Liver (tissue), 9 donors: Measurements from ENCODE around the gene SPATA1. TPM values are rescaled to one million over a fixed set of nuclear protein-coding genes. Genes with fewer than 3 reads are reported as not detected.

Experiments used
- DNase-seq: peaks from one replicate; pipeline ENCODE4 v3.0.0-alpha.2; 2017; ENCODE audit warnings: low spot score
- H3K27ac ChIP-seq, 2 donors: one replicate each; pipeline ENCODE4 v1.7.0; 2013; ENCODE audit warnings: inconsistent platforms in 2 of 2, low read length in 2 of 2, control low read depth in 1 of 2, low read depth in 1 of 2, mild to moderate bottlenecking in 1 of 2
- H3K27me3 ChIP-seq, 4 donors: one replicate each; pipeline versions ENCODE4 v1.6.1 to v1.7.0; 2013; ENCODE audit warnings: low read length in 3 of 4, inconsistent platforms in 1 of 4, mild to moderate bottlenecking in 1 of 4, moderate library complexity in 1 of 4; ENCODE audit not compliant: control insufficient read depth in 4 of 4, insufficient read depth in 4 of 4
- H3K36me3 ChIP-seq, 4 donors: one replicate each; pipeline versions ENCODE4 v1.6.1 to v1.7.0; 2013; ENCODE audit warnings: low read length in 3 of 4, mild to moderate bottlenecking in 3 of 4, low read depth in 1 of 4, moderate library complexity in 1 of 4; ENCODE audit not compliant: control insufficient read depth in 4 of 4, insufficient read depth in 3 of 4
- H3K4me1 ChIP-seq, 4 donors: one replicate each; pipeline versions ENCODE4 v1.6.1 to v1.7.0; 2013; ENCODE audit warnings: low read length in 3 of 4, mild to moderate bottlenecking in 3 of 4, moderate library complexity in 1 of 4; ENCODE audit not compliant: control insufficient read depth in 4 of 4, insufficient read depth in 4 of 4
- H3K4me3 ChIP-seq, 3 donors: one replicate each; pipeline versions ENCODE4 v1.6.1 to v1.7.0; 2013; ENCODE audit warnings: low read length in 3 of 3, control low read depth in 1 of 3, low read depth in 1 of 3, mild to moderate bottlenecking in 1 of 3
- H3K9ac ChIP-seq, 2 donors: one replicate each; pipeline ENCODE4 v1.7.0; 2013; ENCODE audit warnings: low read length in 2 of 2, mild to moderate bottlenecking in 2 of 2, moderate library complexity in 2 of 2, control low read depth in 1 of 2, low read depth in 1 of 2
- H3K9me3 ChIP-seq, 4 donors: one replicate each; pipeline versions ENCODE4 v1.6.1 to v1.7.0; 2013; ENCODE audit warnings: low read length in 3 of 4; ENCODE audit not compliant: control insufficient read depth in 4 of 4
- ATF3 ChIP-seq: IDR thresholded peaks from 2 replicates; pipeline ENCODE4 v1.6.1; 2016; ENCODE audit warnings: antibody characterized with exemption
- EGR1 ChIP-seq, 2 donors: IDR thresholded peaks; 2 replicates each; pipeline ENCODE4 v1.6.1; 2016 to 2018; ENCODE audit warnings: antibody characterized with exemption in 2 of 2, low read depth in 2 of 2
- FOXA1 ChIP-seq: IDR thresholded peaks from 2 replicates; pipeline ENCODE4 v1.6.1; 2016; ENCODE audit warnings: antibody characterized with exemption
- FOXA2 ChIP-seq: IDR thresholded peaks from 2 replicates; pipeline ENCODE4 v1.6.1; 2016; ENCODE audit warnings: antibody characterized with exemption
- GABPA ChIP-seq, 2 donors: IDR thresholded peaks in 1 of 2; conservative IDR thresholded peaks in 1 of 2; 2 replicates each; pipeline ENCODE4 v1.6.1; 2016; ENCODE audit warnings: antibody characterized with exemption in 2 of 2, mild to moderate bottlenecking in 1 of 2, moderate library complexity in 1 of 2
- HNF4A ChIP-seq, 2 donors: conservative IDR thresholded peaks; 2 replicates each; pipeline ENCODE4 v1.6.1; 2016; ENCODE audit warnings: antibody characterized with exemption in 2 of 2, mild to moderate bottlenecking in 2 of 2
- HNF4G ChIP-seq: IDR thresholded peaks from 2 replicates; pipeline ENCODE4 v1.6.1; 2016; ENCODE audit warnings: antibody characterized with exemption
- JUND ChIP-seq, 2 donors: IDR thresholded peaks; 2 replicates each; pipeline ENCODE4 v1.6.1; 2016; ENCODE audit warnings: antibody characterized with exemption in 2 of 2
- NR2F2 ChIP-seq: IDR thresholded peaks from 2 replicates; pipeline ENCODE4 v1.6.1; 2016; ENCODE audit warnings: antibody characterized with exemption
- RAD21 ChIP-seq, 2 donors: IDR thresholded peaks; 2 replicates each; pipeline ENCODE4 v1.6.1; 2016; ENCODE audit warnings: antibody characterized with exemption in 2 of 2, mild to moderate bottlenecking in 2 of 2
- RXRA ChIP-seq, 2 donors: IDR thresholded peaks; 2 replicates each; pipeline ENCODE4 v1.6.1; 2017 to 2018; ENCODE audit warnings: antibody characterized with exemption in 2 of 2, mild to moderate bottlenecking in 1 of 2
- SP1 ChIP-seq: IDR thresholded peaks from 2 replicates; pipeline ENCODE4 v1.6.1; 2018; ENCODE audit warnings: antibody characterized with exemption, mild to moderate bottlenecking
- TAF1 ChIP-seq: conservative IDR thresholded peaks from 2 replicates; pipeline ENCODE4 v1.6.1; 2016; ENCODE audit warnings: antibody characterized with exemption, mild to moderate bottlenecking
- YY1 ChIP-seq: IDR thresholded peaks from 2 replicates; pipeline ENCODE4 v1.6.1; 2016; ENCODE audit warnings: antibody characterized with exemption, mild to moderate bottlenecking
- WGBS: extraction: QIAGEN DNeasy Blood & Tissue Kit; methylation state at CpG from one replicate; pipeline ENCODE4 v1.1.7; 2013; 5-methylcytosine and 5-hydroxymethylcytosine counted together
- polyA plus RNA-seq, 2 donors: library from polyadenylated mRNA; stranded (reverse) in 1 of 2; unstranded in 1 of 2; fragments of 200-250 nt in 1 of 2; fragments of >200 nt in 1 of 2; fragmentation: Nextera tagmentation in 1 of 2; extraction: Ambion mirVana in 1 of 2; gene quantifications; one replicate each; pipeline versions ENCODE4 v1.2.1 to v1.2.3, GENCODE V29; 2013 to 2015
- total RNA-seq, 2 donors: library from RNA; depleted of rRNA; stranded (reverse); fragments of >200 nt; gene quantifications; one replicate each; pipeline ENCODE4 v1.2.3, GENCODE V29; 2014
- TF ChIP-seq, protein P1 (sequence below): fragments of 150-350 bp; IDR thresholded peaks from 2 replicates; pipeline ENCODE4 v1.5.1; 2017; ENCODE audit warnings: improper control_type of control experiment, low read depth, low read length; ENCODE audit not compliant: missing input control
- TF ChIP-seq, protein P2 (sequence below): IDR thresholded peaks from 2 replicates; pipeline ENCODE4 v1.6.1; 2016; ENCODE audit warnings: antibody characterized with exemption, mild to moderate bottlenecking
- TF ChIP-seq, protein P3 (sequence below): IDR thresholded peaks from 2 replicates; pipeline ENCODE4 v1.6.1; 2016; ENCODE audit warnings: antibody characterized with exemption
- TF ChIP-seq, protein P4 (sequence below): IDR thresholded peaks from 2 replicates; pipeline ENCODE4 v1.6.1; 2016; ENCODE audit warnings: antibody characterized with exemption
- donor health status: healthy.
- donor health status: healthy.
- donor health status: healthy.
- donor health status: healthy.
- donor health status: healthy.

SPATA1 gene
- total and polyA plus RNA-seq, 4 donors: 0.06 to 2.2 (median 0.54) TPM

- Histone ChIP-seq H3K9ac (no peak overlapping the region), H3K4me1 (no peaks in the 10 kb centered on the region), H3K9me3 (no peaks in the 10 kb centered on the region), H3K36me3 (peaks cover 0 to 12% (median 3%) of the 10 kb centered on the region in 4 donors), H3K27ac (no peak overlapping the region), H3K27me3 (no peaks in the 10 kb centered on the region), H3K4me3 (no peak overlapping the region)
- TF ChIP-seq FOXA1: no peak
- TF ChIP-seq NR2F2: no peak
- no peak for DNase-seq
Measured at GRCh38 chr1:84538599-84538998, 32.4 kb downstream of the SPATA1 start.

DNA sequence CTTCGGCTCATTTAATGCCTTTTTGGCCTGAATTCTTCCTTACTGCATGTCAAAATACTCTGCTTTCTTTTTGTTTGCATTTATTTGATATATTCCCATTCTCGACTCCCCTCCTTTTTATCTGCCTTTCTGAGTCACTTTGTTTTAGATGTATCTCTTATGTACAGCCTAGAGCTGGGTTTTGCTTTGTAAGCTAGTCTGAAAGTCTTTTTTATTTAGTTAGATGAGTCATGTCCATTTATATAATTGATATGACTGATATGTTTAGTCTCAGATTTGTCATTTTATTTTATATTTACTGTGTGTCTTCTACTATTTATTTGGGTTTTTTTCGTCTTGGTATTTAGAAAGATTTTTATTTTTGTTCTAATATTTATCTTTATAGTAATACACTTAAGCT is 33.8 kb downstream of the SPATA1 start:
- Histone ChIP-seq H3K36me3 (peaks cover 0 to 12% (median 3%) of the 10 kb centered on the region in 4 donors), H3K4me3 (no peak overlapping the region), H3K27ac (no peak overlapping the region), H3K27me3 (no peaks in the 10 kb centered on the region), H3K4me1 (no peaks in the 10 kb centered on the region), H3K9me3 (no peaks in the 10 kb centered on the region), H3K9ac (no peak overlapping the region)
- no peak for DNase-seq
- 93% methylated on average over 3 of the region's 3 CpGs for WGBS
- TF ChIP-seq FOXA2: no peak
- TF ChIP-seq RAD21 (IDR thresholded peaks at IDR 0.05): no peak
- no peak for TF ChIP-seq RXRA (IDR thresholded peaks at IDR 0.05)
- TF ChIP-seq GABPA (IDR thresholded peaks at IDR 0.05 in 1 of 2, conservative IDR thresholded peaks at IDR 0.05 in 1 of 2): no peak
- no peak for TF ChIP-seq FOXA1
- no peak for TF ChIP-seq YY1
- TF ChIP-seq, protein P1, sequence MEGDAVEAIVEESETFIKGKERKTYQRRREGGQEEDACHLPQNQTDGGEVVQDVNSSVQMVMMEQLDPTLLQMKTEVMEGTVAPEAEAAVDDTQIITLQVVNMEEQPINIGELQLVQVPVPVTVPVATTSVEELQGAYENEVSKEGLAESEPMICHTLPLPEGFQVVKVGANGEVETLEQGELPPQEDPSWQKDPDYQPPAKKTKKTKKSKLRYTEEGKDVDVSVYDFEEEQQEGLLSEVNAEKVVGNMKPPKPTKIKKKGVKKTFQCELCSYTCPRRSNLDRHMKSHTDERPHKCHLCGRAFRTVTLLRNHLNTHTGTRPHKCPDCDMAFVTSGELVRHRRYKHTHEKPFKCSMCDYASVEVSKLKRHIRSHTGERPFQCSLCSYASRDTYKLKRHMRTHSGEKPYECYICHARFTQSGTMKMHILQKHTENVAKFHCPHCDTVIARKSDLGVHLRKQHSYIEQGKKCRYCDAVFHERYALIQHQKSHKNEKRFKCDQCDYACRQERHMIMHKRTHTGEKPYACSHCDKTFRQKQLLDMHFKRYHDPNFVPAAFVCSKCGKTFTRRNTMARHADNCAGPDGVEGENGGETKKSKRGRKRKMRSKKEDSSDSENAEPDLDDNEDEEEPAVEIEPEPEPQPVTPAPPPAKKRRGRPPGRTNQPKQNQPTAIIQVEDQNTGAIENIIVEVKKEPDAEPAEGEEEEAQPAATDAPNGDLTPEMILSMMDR: no peak
- TF ChIP-seq, protein P2, sequence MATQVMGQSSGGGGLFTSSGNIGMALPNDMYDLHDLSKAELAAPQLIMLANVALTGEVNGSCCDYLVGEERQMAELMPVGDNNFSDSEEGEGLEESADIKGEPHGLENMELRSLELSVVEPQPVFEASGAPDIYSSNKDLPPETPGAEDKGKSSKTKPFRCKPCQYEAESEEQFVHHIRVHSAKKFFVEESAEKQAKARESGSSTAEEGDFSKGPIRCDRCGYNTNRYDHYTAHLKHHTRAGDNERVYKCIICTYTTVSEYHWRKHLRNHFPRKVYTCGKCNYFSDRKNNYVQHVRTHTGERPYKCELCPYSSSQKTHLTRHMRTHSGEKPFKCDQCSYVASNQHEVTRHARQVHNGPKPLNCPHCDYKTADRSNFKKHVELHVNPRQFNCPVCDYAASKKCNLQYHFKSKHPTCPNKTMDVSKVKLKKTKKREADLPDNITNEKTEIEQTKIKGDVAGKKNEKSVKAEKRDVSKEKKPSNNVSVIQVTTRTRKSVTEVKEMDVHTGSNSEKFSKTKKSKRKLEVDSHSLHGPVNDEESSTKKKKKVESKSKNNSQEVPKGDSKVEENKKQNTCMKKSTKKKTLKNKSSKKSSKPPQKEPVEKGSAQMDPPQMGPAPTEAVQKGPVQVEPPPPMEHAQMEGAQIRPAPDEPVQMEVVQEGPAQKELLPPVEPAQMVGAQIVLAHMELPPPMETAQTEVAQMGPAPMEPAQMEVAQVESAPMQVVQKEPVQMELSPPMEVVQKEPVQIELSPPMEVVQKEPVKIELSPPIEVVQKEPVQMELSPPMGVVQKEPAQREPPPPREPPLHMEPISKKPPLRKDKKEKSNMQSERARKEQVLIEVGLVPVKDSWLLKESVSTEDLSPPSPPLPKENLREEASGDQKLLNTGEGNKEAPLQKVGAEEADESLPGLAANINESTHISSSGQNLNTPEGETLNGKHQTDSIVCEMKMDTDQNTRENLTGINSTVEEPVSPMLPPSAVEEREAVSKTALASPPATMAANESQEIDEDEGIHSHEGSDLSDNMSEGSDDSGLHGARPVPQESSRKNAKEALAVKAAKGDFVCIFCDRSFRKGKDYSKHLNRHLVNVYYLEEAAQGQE: no peak
- no peak for TF ChIP-seq SP1
- TF ChIP-seq EGR1 (IDR thresholded peaks at IDR 0.05; ENCODE audit: low read depth in 2 of 2): no peak
- TF ChIP-seq, protein P3, sequence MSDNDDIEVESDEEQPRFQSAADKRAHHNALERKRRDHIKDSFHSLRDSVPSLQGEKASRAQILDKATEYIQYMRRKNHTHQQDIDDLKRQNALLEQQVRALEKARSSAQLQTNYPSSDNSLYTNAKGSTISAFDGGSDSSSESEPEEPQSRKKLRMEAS: no peak
- no peak for TF ChIP-seq HNF4A (conservative IDR thresholded peaks at IDR 0.05)
- TF ChIP-seq JUND (IDR thresholded peaks at IDR 0.05): no peak
- TF ChIP-seq TAF1: no peak
- TF ChIP-seq, protein P4, sequence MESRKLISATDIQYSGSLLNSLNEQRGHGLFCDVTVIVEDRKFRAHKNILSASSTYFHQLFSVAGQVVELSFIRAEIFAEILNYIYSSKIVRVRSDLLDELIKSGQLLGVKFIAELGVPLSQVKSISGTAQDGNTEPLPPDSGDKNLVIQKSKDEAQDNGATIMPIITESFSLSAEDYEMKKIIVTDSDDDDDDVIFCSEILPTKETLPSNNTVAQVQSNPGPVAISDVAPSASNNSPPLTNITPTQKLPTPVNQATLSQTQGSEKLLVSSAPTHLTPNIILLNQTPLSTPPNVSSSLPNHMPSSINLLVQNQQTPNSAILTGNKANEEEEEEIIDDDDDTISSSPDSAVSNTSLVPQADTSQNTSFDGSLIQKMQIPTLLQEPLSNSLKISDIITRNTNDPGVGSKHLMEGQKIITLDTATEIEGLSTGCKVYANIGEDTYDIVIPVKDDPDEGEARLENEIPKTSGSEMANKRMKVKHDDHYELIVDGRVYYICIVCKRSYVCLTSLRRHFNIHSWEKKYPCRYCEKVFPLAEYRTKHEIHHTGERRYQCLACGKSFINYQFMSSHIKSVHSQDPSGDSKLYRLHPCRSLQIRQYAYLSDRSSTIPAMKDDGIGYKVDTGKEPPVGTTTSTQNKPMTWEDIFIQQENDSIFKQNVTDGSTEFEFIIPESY: no peak
- no peak for TF ChIP-seq ATF3
- no peak for TF ChIP-seq HNF4G
- no peak for TF ChIP-seq NR2F2
